ENCODE results near the gene PTGIS. TPM values are rescaled to one million over a fixed set of nuclear protein-coding genes. Genes with fewer than 3 reads are reported as not detected.

Gene PTGIS
- total and polyA plus RNA-seq, 2 donors (not counting 3 experiments of a cell fraction or from before 2014, with no cell fraction given) = 6.2 to 11.8 TPM

DNA sequence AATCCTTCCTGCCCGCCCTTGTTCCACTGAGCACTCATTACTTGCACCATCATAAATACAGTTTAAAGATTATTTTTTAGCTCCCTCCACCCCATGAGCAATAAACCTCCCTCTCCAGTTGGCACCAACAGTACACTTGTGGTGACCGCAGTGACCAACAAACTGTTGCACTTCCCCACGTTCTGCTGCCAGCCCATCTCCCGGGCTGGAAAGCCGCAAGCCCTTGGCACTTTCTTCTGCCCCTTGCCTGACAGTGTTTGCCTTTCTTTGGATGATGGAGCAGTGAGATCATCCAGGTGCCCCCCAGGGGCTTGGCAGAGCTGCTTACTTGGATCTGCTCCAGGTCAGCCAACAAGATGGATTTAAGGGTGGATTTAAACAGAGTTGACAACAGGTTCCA is 107.0 kb downstream of the PTGIS start:
- Histone ChIP-seq H3K9ac (replicated peaks; ENCODE audit: extremely low read depth, insufficient read depth, low read length) (no peak overlapping the region), H3K9me3 (replicated peaks; ENCODE audit: control insufficient read depth, insufficient read depth, low read length) (no peaks in the 10 kb centered on the region), H3K27ac (ENCODE audit: insufficient read depth, low read depth, low read length) (no peak overlapping the region), H3K4me2 (ENCODE audit: insufficient read depth, low read length) (no peak overlapping the region), H3K27me3 (ENCODE audit: control insufficient read depth in 2 of 2, insufficient read depth in 2 of 2, low read length in 2 of 2) (peaks cover 5 to 7% of the 10 kb centered on the region in 2 experiments), H3K79me2 (ENCODE audit: control insufficient read depth, insufficient read depth, low read length) (no peaks in the 10 kb centered on the region), H3K4me3 (replicated peaks in 1 of 3; ENCODE audit: insufficient read depth in 1 of 3, low read depth in 1 of 3, low read length in 3 of 3) (no peak overlapping the region), H4K20me1 (replicated peaks; ENCODE audit: control insufficient read depth, extremely low read depth, insufficient read depth, low read length) (no peaks in the 10 kb centered on the region), H3K9me1 (replicated peaks; ENCODE audit: control insufficient read depth, extremely low read depth, insufficient read depth, low read length) (no peaks in the 10 kb centered on the region), H2AFZ (ENCODE audit: low read depth, low read length) (no peak overlapping the region), H3K36me3 (ENCODE audit: control insufficient read depth in 2 of 2, extremely low read depth in 1 of 2, insufficient read depth in 2 of 2, low read length in 2 of 2) (no peaks in the 10 kb centered on the region), H3K4me1 (ENCODE audit: control insufficient read depth, extremely low read depth, insufficient read depth, low read length) (no peaks in the 10 kb centered on the region)
- dilution Hi-C loops (cut with MboI; ENCODE audit: extremely low pct_ligation_motif_present, low sequenced_read_pairs) = no loop called here
- TF ChIP-seq MYC (IDR thresholded peaks at IDR 0.05; ENCODE audit: low read depth, low read length) (no peak), EZH2 (IDR thresholded peaks at IDR 0.05; ENCODE audit: borderline replicate concordance, low read depth, low read length, severe bottlenecking) (no peak), JUN (IDR thresholded peaks at IDR 0.05; ENCODE audit: borderline replicate concordance, insufficient read depth, insufficient read length, low read depth) (no peak), MAX (IDR thresholded peaks at IDR 0.05; ENCODE audit: insufficient read depth, insufficient read length) (no peak), FOS (IDR thresholded peaks at IDR 0.05; ENCODE audit: borderline replicate concordance, insufficient read depth, low read length) (no peak), POLR2AphosphoS5 (IDR thresholded peaks at IDR 0.05; ENCODE audit: insufficient read depth, low read depth, low read length) (no peak), GATA2 (IDR thresholded peaks at IDR 0.05; ENCODE audit: insufficient read depth, insufficient read length, low read depth, low read length) (no peak), POLR2A (IDR thresholded peaks at IDR 0.05; ENCODE audit: low read depth, low read length) (no peak)
- intact Hi-C loops (cut with micrococcal nuclease) = no loop called here
- FAIRE-seq (no peak), DNase-seq (ENCODE audit: low read depth, low spot score) (no peak)
- no TSS peak for BruUV-seq (replicated peaks)
- ChIA-PET POLR2A (no interaction called here), CTCF (interaction anchor here (1.5 kb wide), 1 partner anchor 10 kb away, joined by 4 read pairs; no protein-coding TSS in a partner anchor)

GRCh38 chr20:49460131-49460530 is 107.8 kb downstream of the PTGIS start:
- Histone ChIP-seq H4K20me1 (replicated peaks; ENCODE audit: control insufficient read depth, extremely low read depth, insufficient read depth, low read length) (no peaks in the 10 kb centered on the region), H3K79me2 (ENCODE audit: control insufficient read depth, insufficient read depth, low read length) (no peaks in the 10 kb centered on the region), H3K36me3 (ENCODE audit: control insufficient read depth in 2 of 2, extremely low read depth in 1 of 2, insufficient read depth in 2 of 2, low read length in 2 of 2) (no peaks in the 10 kb centered on the region), H3K9me1 (replicated peaks; ENCODE audit: control insufficient read depth, extremely low read depth, insufficient read depth, low read length) (no peaks in the 10 kb centered on the region), H3K9ac (replicated peaks; ENCODE audit: extremely low read depth, insufficient read depth, low read length) (no peak overlapping the region), H3K4me2 (ENCODE audit: insufficient read depth, low read length) (no peak overlapping the region), H3K4me1 (ENCODE audit: control insufficient read depth, extremely low read depth, insufficient read depth, low read length) (no peaks in the 10 kb centered on the region), H3K27me3 (ENCODE audit: control insufficient read depth in 2 of 2, insufficient read depth in 2 of 2, low read length in 2 of 2) (peaks cover 5 to 7% of the 10 kb centered on the region in 2 experiments), H3K9me3 (replicated peaks; ENCODE audit: control insufficient read depth, insufficient read depth, low read length) (no peaks in the 10 kb centered on the region), H2AFZ (ENCODE audit: low read depth, low read length) (no peak overlapping the region), H3K27ac (ENCODE audit: insufficient read depth, low read depth, low read length) (no peak overlapping the region), H3K4me3 (replicated peaks in 1 of 3; ENCODE audit: insufficient read depth in 1 of 3, low read depth in 1 of 3, low read length in 3 of 3) (no peak overlapping the region)
- dilution Hi-C loops (cut with MboI; ENCODE audit: extremely low pct_ligation_motif_present, low sequenced_read_pairs) (no loop called here), intact Hi-C loops (cut with micrococcal nuclease) (no loop called here)
- DNase-seq (ENCODE audit: low read depth, low spot score) (no peak), FAIRE-seq (no peak)
- no peak for TF ChIP-seq POLR2A (IDR thresholded peaks at IDR 0.05; ENCODE audit: low read depth, low read length)
- TF ChIP-seq MAX (IDR thresholded peaks at IDR 0.05; ENCODE audit: insufficient read depth, insufficient read length) = no peak
- TF ChIP-seq CTCF (IDR thresholded peaks at IDR 0.05; ENCODE audit: extremely low read depth in 1 of 2, insufficient read depth in 1 of 2, low read depth in 1 of 2, low read length in 2 of 2) = no peak
- no peak for TF ChIP-seq EZH2 (IDR thresholded peaks at IDR 0.05; ENCODE audit: borderline replicate concordance, low read depth, low read length, severe bottlenecking)
- TF ChIP-seq FOS (IDR thresholded peaks at IDR 0.05; ENCODE audit: borderline replicate concordance, insufficient read depth, low read length) = no peak
- TF ChIP-seq GATA2 (IDR thresholded peaks at IDR 0.05; ENCODE audit: insufficient read depth, insufficient read length, low read depth, low read length) = no peak
- TF ChIP-seq MYC (IDR thresholded peaks at IDR 0.05; ENCODE audit: low read depth, low read length) = no peak
- TF ChIP-seq POLR2AphosphoS5 (IDR thresholded peaks at IDR 0.05; ENCODE audit: insufficient read depth, low read depth, low read length) = no peak
- TF ChIP-seq JUN (IDR thresholded peaks at IDR 0.05; ENCODE audit: borderline replicate concordance, insufficient read depth, insufficient read length, low read depth) = no peak
- CTCF ChIA-PET = interaction anchor here (1.5 kb wide), 1 partner anchor 10 kb away, joined by 4 read pairs; no protein-coding TSS in a partner anchor
- BruUV-seq (replicated peaks) = no TSS peak
- POLR2A ChIA-PET = no interaction called here
